Measurements from ENCODE around the gene SLC39A7. TPM values are rescaled to one million over a fixed set of nuclear protein-coding genes. Genes with fewer than 3 reads are reported as not detected.

SLC39A7 gene
- total and polyA plus RNA-seq, 2 donors (not counting 3 experiments of a cell fraction or from before 2014, with no cell fraction given) = 99.8 to 129 TPM

DNA sequence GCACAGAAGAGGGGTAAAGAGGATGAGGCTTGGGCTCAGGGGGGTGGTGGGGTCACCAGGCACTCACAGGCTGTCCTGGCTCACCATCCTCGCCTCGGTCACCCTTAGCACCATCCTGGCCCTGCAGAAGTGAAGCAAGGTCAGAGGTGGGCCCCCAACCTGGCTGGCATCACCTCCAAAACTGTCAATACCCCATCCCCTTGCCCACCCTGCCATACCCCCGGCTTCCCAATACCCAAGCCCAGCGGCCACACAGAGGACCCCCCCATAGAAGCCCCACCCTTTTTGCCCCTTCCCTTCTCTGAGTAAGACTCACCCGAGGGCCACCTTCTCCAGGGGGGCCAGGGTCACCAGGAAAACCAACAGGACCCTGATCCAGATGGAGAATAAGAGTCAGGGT, 32.0 kb upstream of the SLC39A7 start:
- Histone ChIP-seq H3K4me2 (ENCODE audit: insufficient read depth, low read length) (no peak overlapping the region), H3K4me1 (ENCODE audit: control insufficient read depth, extremely low read depth, insufficient read depth, low read length) (no peaks in the 10 kb centered on the region), H3K9me1 (replicated peaks; ENCODE audit: control insufficient read depth, extremely low read depth, insufficient read depth, low read length) (no peaks in the 10 kb centered on the region), H3K4me3 (replicated peaks in 1 of 3; ENCODE audit: insufficient read depth in 1 of 3, low read depth in 1 of 3, low read length in 3 of 3) (no peak overlapping the region), H3K27ac (ENCODE audit: insufficient read depth, low read depth, low read length) (no peak overlapping the region), H2AFZ (ENCODE audit: low read depth, low read length) (no peak overlapping the region), H3K9ac (replicated peaks; ENCODE audit: extremely low read depth, insufficient read depth, low read length) (no peak overlapping the region), H3K27me3 (ENCODE audit: control insufficient read depth in 2 of 2, insufficient read depth in 2 of 2, low read length in 2 of 2) (no peaks in the 10 kb centered on the region), H3K36me3 (ENCODE audit: control insufficient read depth in 2 of 2, extremely low read depth in 1 of 2, insufficient read depth in 2 of 2, low read length in 2 of 2) (no peaks in the 10 kb centered on the region), H4K20me1 (replicated peaks; ENCODE audit: control insufficient read depth, extremely low read depth, insufficient read depth, low read length) (no peaks in the 10 kb centered on the region), H3K9me3 (replicated peaks; ENCODE audit: control insufficient read depth, insufficient read depth, low read length) (no peaks in the 10 kb centered on the region), H3K79me2 (ENCODE audit: control insufficient read depth, insufficient read depth, low read length) (no peaks in the 10 kb centered on the region)
- BruUV-seq (replicated peaks) = no TSS peak
- intact Hi-C loops (cut with micrococcal nuclease) = no loop called here
- POLR2A ChIA-PET = no interaction called here
- FAIRE-seq = no peak
- dilution Hi-C loops (cut with MboI; ENCODE audit: extremely low pct_ligation_motif_present, low sequenced_read_pairs) = no loop called here
- CTCF ChIA-PET = no interaction called here
- DNase-seq (ENCODE audit: low read depth, low spot score) = no peak
- TF ChIP-seq GATA2 (IDR thresholded peaks at IDR 0.05; ENCODE audit: insufficient read depth, insufficient read length, low read depth, low read length) = no peak
- TF ChIP-seq JUN (IDR thresholded peaks at IDR 0.05; ENCODE audit: borderline replicate concordance, insufficient read depth, insufficient read length, low read depth) = no peak
- no peak for TF ChIP-seq MYC (IDR thresholded peaks at IDR 0.05; ENCODE audit: low read depth, low read length)
- TF ChIP-seq EZH2 (IDR thresholded peaks at IDR 0.05; ENCODE audit: borderline replicate concordance, low read depth, low read length, severe bottlenecking) = no peak
- TF ChIP-seq POLR2AphosphoS5 (IDR thresholded peaks at IDR 0.05; ENCODE audit: insufficient read depth, low read depth, low read length) = no peak
- TF ChIP-seq, protein P1, sequence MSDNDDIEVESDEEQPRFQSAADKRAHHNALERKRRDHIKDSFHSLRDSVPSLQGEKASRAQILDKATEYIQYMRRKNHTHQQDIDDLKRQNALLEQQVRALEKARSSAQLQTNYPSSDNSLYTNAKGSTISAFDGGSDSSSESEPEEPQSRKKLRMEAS (IDR thresholded peaks at IDR 0.05; ENCODE audit: insufficient read depth, insufficient read length) = no peak
- TF ChIP-seq FOS (IDR thresholded peaks at IDR 0.05; ENCODE audit: borderline replicate concordance, insufficient read depth, low read length) = no peak
- no peak for TF ChIP-seq POLR2A (IDR thresholded peaks at IDR 0.05; ENCODE audit: low read depth, low read length)
- TF ChIP-seq, protein P2, sequence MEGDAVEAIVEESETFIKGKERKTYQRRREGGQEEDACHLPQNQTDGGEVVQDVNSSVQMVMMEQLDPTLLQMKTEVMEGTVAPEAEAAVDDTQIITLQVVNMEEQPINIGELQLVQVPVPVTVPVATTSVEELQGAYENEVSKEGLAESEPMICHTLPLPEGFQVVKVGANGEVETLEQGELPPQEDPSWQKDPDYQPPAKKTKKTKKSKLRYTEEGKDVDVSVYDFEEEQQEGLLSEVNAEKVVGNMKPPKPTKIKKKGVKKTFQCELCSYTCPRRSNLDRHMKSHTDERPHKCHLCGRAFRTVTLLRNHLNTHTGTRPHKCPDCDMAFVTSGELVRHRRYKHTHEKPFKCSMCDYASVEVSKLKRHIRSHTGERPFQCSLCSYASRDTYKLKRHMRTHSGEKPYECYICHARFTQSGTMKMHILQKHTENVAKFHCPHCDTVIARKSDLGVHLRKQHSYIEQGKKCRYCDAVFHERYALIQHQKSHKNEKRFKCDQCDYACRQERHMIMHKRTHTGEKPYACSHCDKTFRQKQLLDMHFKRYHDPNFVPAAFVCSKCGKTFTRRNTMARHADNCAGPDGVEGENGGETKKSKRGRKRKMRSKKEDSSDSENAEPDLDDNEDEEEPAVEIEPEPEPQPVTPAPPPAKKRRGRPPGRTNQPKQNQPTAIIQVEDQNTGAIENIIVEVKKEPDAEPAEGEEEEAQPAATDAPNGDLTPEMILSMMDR (IDR thresholded peaks at IDR 0.05; ENCODE audit: extremely low read depth in 1 of 2, insufficient read depth in 1 of 2, low read depth in 1 of 2, low read length in 2 of 2) = no peak

Data from endothelial cell of umbilical vein (primary cell).